Kidney (tissue), 14 donors: Measurements from ENCODE around the gene RANBP3. TPM values are rescaled to one million over a fixed set of nuclear protein-coding genes. Genes with fewer than 3 reads are reported as not detected.

Source experiments
- DNase-seq, 5 donors: peaks; one replicate each; pipeline ENCODE4 v3.0.0-alpha.2; 2013 to 2020
- FAIRE-seq: peaks from 2 replicates; lab custom pipeline; 2012; peaks lifted over from hg19 to GRCh38; lab: Jason Lieb, UNC
- H3K27ac ChIP-seq, 2 donors: one replicate each; pipeline ENCODE4 v1.7.0; 2013; ENCODE audit warnings: low read depth in 2 of 2, low read length in 2 of 2, inconsistent platforms in 1 of 2
- H3K27me3 ChIP-seq: one replicate; pipeline ENCODE4 v1.7.1; 2013; ENCODE audit warnings: low read length, inconsistent platforms; ENCODE audit not compliant: control insufficient read depth, insufficient read depth
- H3K36me3 ChIP-seq, 3 donors: one replicate each; pipeline versions ENCODE4 v1.7.0 to v1.7.1; 2013; ENCODE audit warnings: low read length in 3 of 3, control low read depth in 1 of 3, inconsistent platforms in 1 of 3; ENCODE audit not compliant: insufficient read depth in 3 of 3, control insufficient read depth in 2 of 3
- H3K4me1 ChIP-seq, 3 donors: one replicate each; pipeline versions ENCODE4 v1.7.0 to v1.7.1; 2013; ENCODE audit warnings: low read length in 3 of 3, inconsistent platforms in 1 of 3, low read depth in 1 of 3; ENCODE audit not compliant: control insufficient read depth in 2 of 3, insufficient read depth in 2 of 3
- H3K4me3 ChIP-seq, 3 donors: one replicate each; pipeline versions ENCODE4 v1.7.0 to v1.8.1; 2013; ENCODE audit warnings: low read length in 3 of 3, control low read depth in 1 of 3, inconsistent platforms in 1 of 3
- H3K9ac ChIP-seq, 3 donors: one replicate each; pipeline versions ENCODE4 v1.7.0 to v1.7.1; 2013; ENCODE audit warnings: low read length in 3 of 3, control low read depth in 1 of 3, inconsistent platforms in 1 of 3
- H3K9me3 ChIP-seq, 3 donors: one replicate each; pipeline versions ENCODE4 v1.7.0 to v1.7.1; 2013; ENCODE audit warnings: low read length in 3 of 3, control low read depth in 1 of 3, inconsistent platforms in 1 of 3; ENCODE audit not compliant: control insufficient read depth in 2 of 3, insufficient read depth in 1 of 3
- intact Hi-C: fragments of 100-400 bp; cut with DNase I; formaldehyde crosslinking; loops from one replicate; pipeline ENCODE4 v1.11.1; 2022
- polyA plus RNA-seq: library from polyadenylated mRNA; stranded (reverse); fragments of 350-450 nt; fragmentation: Illumina TruSeq; extraction: RNeasy Lipid Tissue Mini Kit (QIAGEN cat#74804); gene quantifications from one replicate; pipeline ENCODE4 v1.2.3, GENCODE V29; 2014; ENCODE audit warnings: low read depth, low replicate concordance; ENCODE audit not compliant: insufficient read depth
- total RNA-seq: library from RNA; stranded (reverse); fragmentation: NEBNext Ultra II Directional; extraction: Animal tissue kit (Norgen Biotek cat#: 25700); gene quantifications from one replicate; pipeline ENCODE4 v1.2.1, GENCODE V29; 2021
- TF ChIP-seq, protein P1 (sequence below): IDR thresholded peaks from 3 replicates; pipeline ENCODE4 v1.5.1; 2012; ENCODE audit warnings: mild to moderate bottlenecking, moderate library complexity, borderline replicate concordance; ENCODE audit not compliant: insufficient read depth; ENCODE audit errors: extremely low read depth
- donor health status: control.
- donor health status: control.
- donor health status: control.
- donor health status: control.
- donor health status: control.
- donor health status: DM: yes; HTN: yes; CAD: no.
- donor health status: Normal renal cell carcinoma (clear cell type).

RANBP3 gene
- total and polyA plus RNA-seq, 2 donors from 2014 or later: 33.7 to 69.7 TPM

DNA sequence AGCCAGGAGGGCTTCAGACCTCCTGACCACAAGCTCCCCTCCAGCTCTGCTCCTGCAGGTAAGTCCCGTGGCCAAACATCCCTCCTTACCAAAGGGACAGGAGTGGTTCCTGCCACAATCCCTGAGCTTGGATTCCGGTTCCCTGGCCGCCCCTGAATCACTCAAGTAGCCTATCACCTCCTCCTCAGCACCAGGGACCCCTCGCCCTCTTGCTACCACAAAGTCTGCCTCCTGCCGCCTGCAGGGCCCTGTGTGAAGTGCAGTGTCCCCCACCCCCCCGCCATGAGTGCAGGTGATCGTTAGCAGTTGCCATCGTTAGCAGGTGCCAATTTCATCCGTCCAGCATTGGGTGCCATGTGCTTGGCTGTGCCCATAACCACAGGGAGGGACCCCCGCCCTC is 40.8 kb upstream of the RANBP3 start:
- H3K9me3 ChIP-seq: no peaks in the 10 kb centered on the region
- TF ChIP-seq, protein P1, sequence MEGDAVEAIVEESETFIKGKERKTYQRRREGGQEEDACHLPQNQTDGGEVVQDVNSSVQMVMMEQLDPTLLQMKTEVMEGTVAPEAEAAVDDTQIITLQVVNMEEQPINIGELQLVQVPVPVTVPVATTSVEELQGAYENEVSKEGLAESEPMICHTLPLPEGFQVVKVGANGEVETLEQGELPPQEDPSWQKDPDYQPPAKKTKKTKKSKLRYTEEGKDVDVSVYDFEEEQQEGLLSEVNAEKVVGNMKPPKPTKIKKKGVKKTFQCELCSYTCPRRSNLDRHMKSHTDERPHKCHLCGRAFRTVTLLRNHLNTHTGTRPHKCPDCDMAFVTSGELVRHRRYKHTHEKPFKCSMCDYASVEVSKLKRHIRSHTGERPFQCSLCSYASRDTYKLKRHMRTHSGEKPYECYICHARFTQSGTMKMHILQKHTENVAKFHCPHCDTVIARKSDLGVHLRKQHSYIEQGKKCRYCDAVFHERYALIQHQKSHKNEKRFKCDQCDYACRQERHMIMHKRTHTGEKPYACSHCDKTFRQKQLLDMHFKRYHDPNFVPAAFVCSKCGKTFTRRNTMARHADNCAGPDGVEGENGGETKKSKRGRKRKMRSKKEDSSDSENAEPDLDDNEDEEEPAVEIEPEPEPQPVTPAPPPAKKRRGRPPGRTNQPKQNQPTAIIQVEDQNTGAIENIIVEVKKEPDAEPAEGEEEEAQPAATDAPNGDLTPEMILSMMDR: no peak
- peaks cover 0 to 3% (median 0%) of the 10 kb centered on the region in 3 donors for H3K4me1 ChIP-seq
- DNase-seq: peak in 1 of 5 donors; percentile 38
- intact Hi-C loops: no loop called here
- no peak overlapping the region for H3K4me3 ChIP-seq
- H3K27me3 ChIP-seq: no peaks in the 10 kb centered on the region
- H3K36me3 ChIP-seq: no peaks in the 10 kb centered on the region
- no peak for FAIRE-seq
- H3K27ac ChIP-seq: no peak overlapping the region
- H3K9ac ChIP-seq: no peak overlapping the region

DNA sequence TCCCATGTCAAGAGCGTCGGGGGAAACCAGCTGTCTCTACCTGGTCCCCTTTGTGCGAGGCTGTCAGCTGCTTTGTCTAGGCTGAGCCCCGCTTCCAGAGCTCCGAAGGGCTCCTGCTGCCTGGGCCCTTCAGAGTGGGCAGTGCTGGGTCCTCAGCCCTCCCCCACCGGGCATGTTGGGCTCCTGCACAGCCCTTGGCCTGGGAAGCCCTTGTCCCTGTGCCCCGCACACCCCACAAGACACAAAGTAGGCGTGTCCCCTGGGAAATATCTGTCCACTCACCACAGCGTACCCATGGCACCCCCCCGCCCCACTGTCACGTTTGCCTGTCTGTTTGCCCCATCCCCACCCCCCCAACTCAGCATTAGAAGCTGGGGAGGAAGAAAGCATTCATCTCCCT is 39.6 kb upstream of the RANBP3 start:
- TF ChIP-seq, protein P1: no peak
- DNase-seq (no peak), FAIRE-seq (no peak)

DNA sequence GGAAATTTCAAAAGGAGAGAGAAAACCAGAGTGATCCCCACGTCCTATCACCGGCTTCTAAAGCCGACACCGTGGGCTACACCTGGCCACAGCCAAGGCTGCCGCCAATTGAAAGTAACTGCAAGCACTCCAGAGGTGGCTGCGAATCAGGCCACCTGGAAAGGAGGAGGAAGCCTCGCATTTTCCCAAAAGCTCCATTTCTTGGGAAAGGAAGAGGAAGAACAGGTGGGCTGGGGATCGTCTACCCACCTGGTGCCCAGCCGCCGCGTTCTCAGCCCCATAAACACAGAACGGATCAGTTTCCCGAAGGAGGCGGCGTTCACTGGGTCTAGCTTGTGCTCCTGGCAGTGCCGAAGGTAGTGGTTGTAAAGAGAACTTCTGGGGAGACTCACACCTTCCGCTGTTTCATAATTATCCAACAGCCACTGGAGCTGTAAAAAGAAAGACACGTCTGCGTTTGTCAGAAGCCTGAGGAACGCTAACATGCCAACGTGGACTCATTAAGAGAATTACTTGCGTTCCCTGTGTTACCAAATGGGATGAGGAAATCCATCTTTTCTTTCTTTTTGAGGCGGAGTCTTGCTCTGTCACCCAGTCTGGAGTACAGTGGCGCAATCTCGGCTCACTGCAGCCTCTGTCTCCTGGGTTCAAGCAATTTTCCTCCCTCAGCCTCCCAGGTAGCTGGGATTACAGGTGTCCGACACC is 38.1 kb upstream of the RANBP3 start:
- no peak for FAIRE-seq
- no peaks in the 10 kb centered on the region for H3K4me1 ChIP-seq
- H3K36me3 ChIP-seq: no peaks in the 10 kb centered on the region
- no peak overlapping the region for H3K4me3 ChIP-seq
- DNase-seq: peak in 1 of 5 donors; percentile 31
- H3K27ac ChIP-seq: no peak overlapping the region
- intact Hi-C loops: no loop called here
- no peaks in the 10 kb centered on the region for H3K27me3 ChIP-seq
- no peaks in the 10 kb centered on the region for H3K9me3 ChIP-seq
- TF ChIP-seq, protein P1: no peak
- H3K9ac ChIP-seq: no peak overlapping the region

More for the DNA sequence above, 39.6 kb upstream of the RANBP3 start:
- no peak overlapping the region for H3K9ac ChIP-seq
- no peak overlapping the region for H3K27ac ChIP-seq
- no peaks in the 10 kb centered on the region for H3K36me3 ChIP-seq
- intact Hi-C loops: no loop called here
- no peak overlapping the region for H3K4me3 ChIP-seq
- no peaks in the 10 kb centered on the region for H3K9me3 ChIP-seq
- H3K4me1 ChIP-seq: peaks cover 0 to 3% (median 0%) of the 10 kb centered on the region in 3 donors
- no peaks in the 10 kb centered on the region for H3K27me3 ChIP-seq
